ENCODE data around the gene LIMS1. TPM values are rescaled to one million over a fixed set of nuclear protein-coding genes. Genes with fewer than 3 reads are reported as not detected.

Gene LIMS1
- total and polyA plus RNA-seq, 2 donors (not counting 3 experiments of a cell fraction or from before 2014, with no cell fraction given) = 153 to 229 TPM

- TF ChIP-seq MYC (IDR thresholded peaks at IDR 0.05; ENCODE audit: low read depth, low read length) (no peak), JUN (IDR thresholded peaks at IDR 0.05; ENCODE audit: borderline replicate concordance, insufficient read depth, insufficient read length, low read depth) (no peak), GATA2 (IDR thresholded peaks at IDR 0.05; ENCODE audit: insufficient read depth, insufficient read length, low read depth, low read length) (no peak), FOS (IDR thresholded peaks at IDR 0.05; ENCODE audit: borderline replicate concordance, insufficient read depth, low read length) (no peak), POLR2A (IDR thresholded peaks at IDR 0.05; ENCODE audit: low read depth, low read length) (no peak), POLR2AphosphoS5 (IDR thresholded peaks at IDR 0.05; ENCODE audit: insufficient read depth, low read depth, low read length) (no peak), EZH2 (IDR thresholded peaks at IDR 0.05; ENCODE audit: borderline replicate concordance, low read depth, low read length, severe bottlenecking) (no peak)
- TF ChIP-seq, protein P1, sequence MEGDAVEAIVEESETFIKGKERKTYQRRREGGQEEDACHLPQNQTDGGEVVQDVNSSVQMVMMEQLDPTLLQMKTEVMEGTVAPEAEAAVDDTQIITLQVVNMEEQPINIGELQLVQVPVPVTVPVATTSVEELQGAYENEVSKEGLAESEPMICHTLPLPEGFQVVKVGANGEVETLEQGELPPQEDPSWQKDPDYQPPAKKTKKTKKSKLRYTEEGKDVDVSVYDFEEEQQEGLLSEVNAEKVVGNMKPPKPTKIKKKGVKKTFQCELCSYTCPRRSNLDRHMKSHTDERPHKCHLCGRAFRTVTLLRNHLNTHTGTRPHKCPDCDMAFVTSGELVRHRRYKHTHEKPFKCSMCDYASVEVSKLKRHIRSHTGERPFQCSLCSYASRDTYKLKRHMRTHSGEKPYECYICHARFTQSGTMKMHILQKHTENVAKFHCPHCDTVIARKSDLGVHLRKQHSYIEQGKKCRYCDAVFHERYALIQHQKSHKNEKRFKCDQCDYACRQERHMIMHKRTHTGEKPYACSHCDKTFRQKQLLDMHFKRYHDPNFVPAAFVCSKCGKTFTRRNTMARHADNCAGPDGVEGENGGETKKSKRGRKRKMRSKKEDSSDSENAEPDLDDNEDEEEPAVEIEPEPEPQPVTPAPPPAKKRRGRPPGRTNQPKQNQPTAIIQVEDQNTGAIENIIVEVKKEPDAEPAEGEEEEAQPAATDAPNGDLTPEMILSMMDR (IDR thresholded peaks at IDR 0.05; ENCODE audit: extremely low read depth in 1 of 2, insufficient read depth in 1 of 2, low read depth in 1 of 2, low read length in 2 of 2) = no peak
- TF ChIP-seq, protein P2, sequence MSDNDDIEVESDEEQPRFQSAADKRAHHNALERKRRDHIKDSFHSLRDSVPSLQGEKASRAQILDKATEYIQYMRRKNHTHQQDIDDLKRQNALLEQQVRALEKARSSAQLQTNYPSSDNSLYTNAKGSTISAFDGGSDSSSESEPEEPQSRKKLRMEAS (IDR thresholded peaks at IDR 0.05; ENCODE audit: insufficient read depth, insufficient read length) = no peak
- H3K9me1 ChIP-seq (replicated peaks; ENCODE audit: control insufficient read depth, extremely low read depth, insufficient read depth, low read length) = no peaks in the 10 kb centered on the region
- ChIA-PET CTCF (interaction anchor here (2.3 to 4.2 kb wide), 2 partner anchors 12 to 30 kb away, joined by 8 to 13 read pairs; no protein-coding TSS in a partner anchor), POLR2A (no interaction called here)
- no peaks in the 10 kb centered on the region for H3K9me3 ChIP-seq (replicated peaks; ENCODE audit: control insufficient read depth, insufficient read depth, low read length)
- H3K36me3 ChIP-seq (ENCODE audit: control insufficient read depth in 2 of 2, extremely low read depth in 1 of 2, insufficient read depth in 2 of 2, low read length in 2 of 2) = no peaks in the 10 kb centered on the region
- intact Hi-C loops (cut with micrococcal nuclease) = no loop called here
- H3K4me1 ChIP-seq (ENCODE audit: control insufficient read depth, extremely low read depth, insufficient read depth, low read length) = peaks cover 15% of the 10 kb centered on the region
- dilution Hi-C loops (cut with MboI; ENCODE audit: extremely low pct_ligation_motif_present, low sequenced_read_pairs) = no loop called here
- H3K4me2 ChIP-seq (ENCODE audit: insufficient read depth, low read length) = no peak overlapping the region
- FAIRE-seq = no peak
- H3K27me3 ChIP-seq (ENCODE audit: control insufficient read depth in 2 of 2, insufficient read depth in 2 of 2, low read length in 2 of 2) = no peaks in the 10 kb centered on the region
- H3K4me3 ChIP-seq (replicated peaks in 1 of 3; ENCODE audit: insufficient read depth in 1 of 3, low read depth in 1 of 3, low read length in 3 of 3) = no peak overlapping the region
- H4K20me1 ChIP-seq (replicated peaks; ENCODE audit: control insufficient read depth, extremely low read depth, insufficient read depth, low read length) = no peaks in the 10 kb centered on the region
- no peak overlapping the region for H3K9ac ChIP-seq (replicated peaks; ENCODE audit: extremely low read depth, insufficient read depth, low read length)
- peaks cover 57% of the 10 kb centered on the region for H3K79me2 ChIP-seq (ENCODE audit: control insufficient read depth, insufficient read depth, low read length)
- H3K27ac ChIP-seq (ENCODE audit: insufficient read depth, low read depth, low read length) = no peak overlapping the region
- H2AFZ ChIP-seq (ENCODE audit: low read depth, low read length) = no peak overlapping the region
- no TSS peak for BruUV-seq (replicated peaks)
- DNase-seq (ENCODE audit: low read depth, low spot score) = no peak
Observed at GRCh38 chr2:108554528-108554927, 20.3 kb downstream of the LIMS1 start.

Measured in endothelial cell of umbilical vein (primary cell).